Upper lobe of right lung (tissue), 1 donor: ENCODE data around the gene EEF1AKMT3. TPM values are rescaled to one million over a fixed set of nuclear protein-coding genes. Genes with fewer than 3 reads are reported as not detected.

Experiments
- ATAC-seq: fragments of 200-7000 bp; cut with Tn5 transposase; one replicate; pipeline ENCODE4 v1.9.1; 2020; ENCODE audit warnings: mild to moderate bottlenecking, moderate library complexity
- DNase-seq: peaks from one replicate; pipeline ENCODE4 v3.0.0-alpha.2; 2020
- H3K27ac ChIP-seq: fragments of 200-600 bp; one replicate; pipeline ENCODE4 v1.8.0; 2022
- H3K27me3 ChIP-seq: fragments of 200-600 bp; one replicate; pipeline ENCODE4 v1.8.0; 2022; ENCODE audit warnings: mild to moderate bottlenecking
- H3K36me3 ChIP-seq: fragments of 200-600 bp; one replicate; pipeline ENCODE4 v1.8.0; 2022
- H3K4me1 ChIP-seq: fragments of 200-600 bp; one replicate; pipeline ENCODE4 v1.8.0; 2022
- H3K4me3 ChIP-seq: fragments of 200-600 bp; one replicate; pipeline ENCODE4 v1.8.0; 2022; ENCODE audit warnings: mild to moderate bottlenecking
- H3K9me3 ChIP-seq: fragments of 200-600 bp; one replicate; pipeline ENCODE4 v1.8.0; 2022
- CTCF ChIP-seq: fragments of 200-600 bp; IDR thresholded peaks from one replicate; pipeline ENCODE4 v1.8.0; 2022; ENCODE audit warnings: antibody characterized with exemption
- intact Hi-C: fragments of 100-400 bp; cut with DNase I; formaldehyde crosslinking; loops from one replicate; pipeline ENCODE4 v1.11.0; 2022
- total RNA-seq: library from RNA; stranded (reverse); fragmentation: NEBNext Ultra II Directional; extraction: Animal tissue kit (Norgen Biotek cat#: 25700); gene quantifications from one replicate; pipeline ENCODE4 v1.2.1, GENCODE V29; 2021
- donor health status: DM: no; HTN: yes; CAD: no; lungs with severe emphysema.

Gene EEF1AKMT3
- total RNA-seq, 1 donor from 2014 or later: 8.0 TPM

DNA sequence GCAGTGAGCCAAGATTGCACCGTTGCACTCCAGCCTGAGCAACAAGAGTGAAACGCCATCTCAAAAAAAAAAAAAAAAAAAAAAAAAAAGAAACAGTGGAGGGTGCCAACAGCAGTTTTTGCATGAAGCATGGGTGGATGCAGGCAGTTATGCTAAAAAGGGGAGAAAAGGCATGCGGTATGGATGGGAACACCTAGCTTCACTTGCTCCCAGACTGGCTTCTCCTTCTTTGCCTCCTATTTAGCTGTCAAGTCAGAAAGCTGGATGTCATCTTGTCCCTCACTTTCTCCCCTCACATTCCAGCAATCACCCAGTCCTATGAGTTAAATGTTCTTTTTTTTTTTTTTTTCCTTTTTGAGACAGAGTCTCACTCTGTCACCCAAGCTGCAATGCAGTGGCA, 2.6 kb downstream of the EEF1AKMT3 start:
- H3K4me1 ChIP-seq: peaks cover 18% of the 10 kb centered on the region
- no peak for TF ChIP-seq CTCF

GRCh38 chr12:57775563-57776246, 3.3 kb downstream of the EEF1AKMT3 start:
- peaks cover 2% of the 10 kb centered on the region for H3K36me3 ChIP-seq
- H3K4me1 ChIP-seq: peaks cover 17% of the 10 kb centered on the region
- no peak overlapping the region for H3K27ac ChIP-seq
- DNase-seq: no peak
- ATAC-seq: peak; percentile 18
- intact Hi-C loops: no loop called here
- no peaks in the 10 kb centered on the region for H3K27me3 ChIP-seq
- no peak overlapping the region for H3K4me3 ChIP-seq
- no peak for TF ChIP-seq CTCF
- no peaks in the 10 kb centered on the region for H3K9me3 ChIP-seq

More for the DNA sequence above, 2.6 kb downstream of the EEF1AKMT3 start:
- no peak overlapping the region for H3K4me3 ChIP-seq
- ATAC-seq (no peak), DNase-seq (peak; percentile 0)
- no peaks in the 10 kb centered on the region for H3K27me3 ChIP-seq
- no peak overlapping the region for H3K27ac ChIP-seq
- H3K36me3 ChIP-seq: peaks cover 9% of the 10 kb centered on the region
- intact Hi-C loops: no loop called here
- H3K9me3 ChIP-seq: no peaks in the 10 kb centered on the region

DNA sequence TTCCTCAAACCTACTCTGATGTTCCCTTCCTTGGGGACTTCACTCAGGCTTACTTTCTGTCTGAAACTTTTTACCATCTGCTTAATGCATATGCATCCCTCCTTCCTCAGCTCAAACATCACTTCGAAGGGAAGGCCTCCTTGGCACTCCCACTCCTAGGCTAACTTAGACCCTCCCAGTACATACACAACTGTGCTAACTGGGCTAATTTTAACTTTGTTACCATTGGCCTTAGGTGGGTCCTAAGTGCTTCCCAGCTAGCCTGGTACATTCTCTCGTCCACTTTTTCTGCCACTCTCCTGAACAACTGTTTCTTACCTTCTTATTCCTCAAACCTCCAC, 3.8 kb downstream of the EEF1AKMT3 start:
- H3K27ac ChIP-seq: no peak overlapping the region

DNA sequence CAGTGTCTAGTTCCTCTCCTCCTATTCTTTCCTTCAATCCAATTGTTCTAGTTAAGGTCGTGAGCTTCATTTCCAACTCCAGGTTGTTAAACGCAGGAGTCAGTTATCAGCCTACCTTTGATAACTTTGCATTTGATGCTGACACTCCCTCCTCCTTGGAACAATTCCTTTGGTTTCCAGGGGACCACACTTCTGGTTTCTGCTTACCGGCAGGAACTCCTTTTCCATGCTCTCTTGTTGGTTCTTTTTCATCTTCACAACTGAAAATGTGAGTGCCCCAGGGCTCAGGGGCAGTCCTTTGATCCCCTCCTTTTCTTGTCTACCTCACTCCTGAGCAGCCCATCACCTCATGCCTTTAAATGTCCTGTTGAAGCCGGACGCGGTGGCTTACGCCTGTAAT, 5.0 kb downstream of the EEF1AKMT3 start:
- Histone ChIP-seq H3K27ac (no peak overlapping the region), H3K27me3 (no peaks in the 10 kb centered on the region), H3K4me3 (no peak overlapping the region), H3K36me3 (no peaks in the 10 kb centered on the region), H3K9me3 (no peaks in the 10 kb centered on the region), H3K4me1 (peaks cover 19% of the 10 kb centered on the region)
- TF ChIP-seq CTCF: no peak
- intact Hi-C loops: no loop called here
- ATAC-seq: no peak
- no peak for DNase-seq

More for the DNA sequence above, 3.8 kb downstream of the EEF1AKMT3 start:
- H3K4me3 ChIP-seq: no peak overlapping the region
- no peak for TF ChIP-seq CTCF
- H3K36me3 ChIP-seq: no peaks in the 10 kb centered on the region
- peaks cover 12% of the 10 kb centered on the region for H3K4me1 ChIP-seq
- intact Hi-C loops: no loop called here
- H3K27me3 ChIP-seq: no peaks in the 10 kb centered on the region
- H3K9me3 ChIP-seq: no peaks in the 10 kb centered on the region
- ATAC-seq: no peak
- no peak for DNase-seq

GRCh38 chr12:57777911-57778310, 5.5 kb downstream of the EEF1AKMT3 start:
- ATAC-seq: no peak

More at GRCh38 chr12:57777911-57778310, 5.5 kb downstream of the EEF1AKMT3 start:
- intact Hi-C loops: no loop called here
- no peak overlapping the region for H3K4me3 ChIP-seq
- TF ChIP-seq CTCF: no peak
- peaks cover 19% of the 10 kb centered on the region for H3K4me1 ChIP-seq
- no peaks in the 10 kb centered on the region for H3K27me3 ChIP-seq
- no peaks in the 10 kb centered on the region for H3K36me3 ChIP-seq
- no peak overlapping the region for H3K27ac ChIP-seq
- H3K9me3 ChIP-seq: no peaks in the 10 kb centered on the region
- peak; percentile 5 for DNase-seq
